HG02981 (cell line): Measurements from ENCODE around the gene CA5A.

Source experiments
- ATAC-seq: cut with Tn5 transposase; IDR thresholded peaks from one replicate; pipeline ENCODE4 v1.9.1; 2021; ENCODE audit warnings: mild to moderate bottlenecking, moderate library complexity; ENCODE audit not compliant: unreplicated experiment

CA5A gene

GRCh38 chr16:87964049-87964659 is 27.8 kb upstream of the CA5A start:
- ATAC-seq: no peak

DNA sequence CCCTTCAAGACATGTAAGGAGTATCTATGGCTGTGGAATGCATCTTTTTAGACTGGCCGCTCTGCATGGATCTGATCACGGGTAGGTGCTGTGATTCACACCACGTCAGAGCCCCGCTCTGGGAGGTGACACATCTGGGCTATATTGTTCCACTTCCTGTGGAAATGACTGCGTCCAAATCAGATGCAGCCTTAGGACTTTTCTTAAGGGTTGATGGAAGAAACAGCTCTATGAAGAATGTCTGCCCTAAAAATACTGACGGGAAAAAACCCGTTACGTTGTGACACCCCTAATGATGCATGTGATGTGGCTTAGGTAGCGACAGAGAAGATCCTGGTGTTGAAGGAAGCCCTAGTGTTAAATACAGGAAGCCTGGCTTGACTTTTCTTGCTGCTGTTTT is 27.1 kb upstream of the CA5A start:
- ATAC-seq: no peak

GRCh38 chr16:87961623-87962022 is 25.3 kb upstream of the CA5A start:
- ATAC-seq: no peak

GRCh38 chr16:87960852-87961251 is 24.5 kb upstream of the CA5A start:
- no peak for ATAC-seq

GRCh38 chr16:87960296-87960695 is 24.0 kb upstream of the CA5A start:
- no peak for ATAC-seq

DNA sequence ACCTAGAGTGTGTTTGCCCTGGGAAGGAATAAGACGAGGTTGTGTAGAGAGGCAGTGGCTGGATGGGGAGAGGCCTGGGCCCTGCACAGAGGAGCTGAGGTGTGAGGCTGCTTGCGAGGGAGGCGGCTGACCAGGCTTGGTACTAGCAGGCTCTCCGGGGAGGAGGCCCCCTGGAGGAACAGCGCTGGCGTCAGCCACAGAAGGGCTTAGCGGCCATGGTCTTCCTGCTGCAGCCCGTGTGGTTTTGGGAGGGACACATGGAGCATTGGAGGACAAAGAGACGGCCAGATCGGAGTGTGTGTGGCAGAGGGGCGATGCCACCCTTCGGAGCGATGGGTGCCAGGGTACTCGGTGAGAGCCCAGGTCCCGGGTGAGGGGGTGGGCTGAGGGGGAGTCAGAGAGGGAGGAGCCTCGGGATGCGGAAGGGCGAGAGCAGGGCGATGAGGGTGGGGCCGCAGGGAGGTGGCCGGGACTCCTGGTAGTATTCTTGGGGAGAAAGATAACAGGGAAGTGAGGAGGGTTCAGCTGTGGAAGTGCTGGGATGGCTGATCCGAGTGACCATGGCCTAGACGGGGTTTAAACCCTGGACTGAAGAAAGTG is 23.2 kb upstream of the CA5A start:
- no peak for ATAC-seq

DNA sequence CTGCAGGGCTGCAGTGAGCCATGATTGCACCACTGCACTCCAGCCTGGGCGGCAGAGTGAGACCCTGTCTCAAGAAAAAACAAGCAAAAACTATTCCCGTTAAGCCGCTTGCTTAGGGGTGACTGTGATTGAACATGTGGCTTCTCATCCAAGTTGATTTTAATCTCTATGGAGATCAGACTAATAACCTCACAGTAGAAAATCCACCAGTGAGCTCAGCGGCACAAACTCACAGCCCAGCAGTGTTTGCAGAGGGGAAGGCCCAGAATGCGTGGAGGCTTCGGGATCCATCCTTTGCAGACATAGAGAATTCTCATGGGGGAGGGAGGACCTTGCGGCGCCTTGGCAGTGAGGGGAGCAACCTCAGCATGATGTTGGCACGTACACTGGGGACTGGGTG is 22.3 kb upstream of the CA5A start:
- ATAC-seq: no peak

GRCh38 chr16:87957296-87958094 is 21.2 kb upstream of the CA5A start:
- no peak for ATAC-seq

GRCh38 chr16:87956365-87957231 is 20.3 kb upstream of the CA5A start:
- ATAC-seq: no peak

DNA sequence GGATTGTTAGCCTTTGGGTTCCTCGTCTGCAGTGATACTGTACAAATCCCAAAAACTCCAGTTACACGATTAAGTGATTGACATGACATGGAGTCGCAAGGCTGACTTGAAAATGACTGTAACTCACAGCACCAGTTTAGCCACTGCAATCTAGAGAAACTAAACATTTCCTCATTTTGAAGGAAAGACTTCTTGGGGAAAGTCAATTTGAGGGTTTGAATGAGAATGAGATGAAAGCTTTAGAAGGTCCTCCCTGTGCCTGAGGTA is 19.7 kb upstream of the CA5A start:
- no peak for ATAC-seq

GRCh38 chr16:87955302-87956097 is 19.2 kb upstream of the CA5A start:
- no peak for ATAC-seq

- no peak for ATAC-seq
Measured at GRCh38 chr16:87954826-87955225, 18.5 kb upstream of the CA5A start.

GRCh38 chr16:87954361-87954760 is 18.0 kb upstream of the CA5A start:
- ATAC-seq: no peak

GRCh38 chr16:87953308-87954215 is 17.2 kb upstream of the CA5A start:
- ATAC-seq: no peak

DNA sequence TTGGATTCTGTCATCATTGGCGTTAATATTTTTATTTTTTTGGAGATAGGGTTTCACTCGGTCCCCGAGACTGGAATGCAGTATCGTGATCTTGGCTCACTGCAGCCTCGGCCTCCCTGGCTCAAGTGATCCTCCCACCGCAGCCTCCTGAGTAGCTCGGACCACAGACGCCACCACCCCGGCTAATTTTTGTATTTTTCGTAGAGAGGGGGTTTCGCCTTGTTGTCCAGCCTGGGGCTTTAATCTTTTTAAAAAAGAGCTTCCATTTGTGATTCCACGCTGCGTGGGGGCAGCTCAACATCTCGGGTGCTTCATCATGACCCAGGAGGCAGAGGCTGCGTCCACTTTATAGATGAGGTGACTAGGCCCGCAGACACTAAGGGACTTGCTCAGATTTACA is 16.4 kb upstream of the CA5A start:
- ATAC-seq: no peak

- no peak for ATAC-seq
Measured at GRCh38 chr16:87951552-87952538, 15.5 kb upstream of the CA5A start.

GRCh38 chr16:87950765-87951551 is 14.6 kb upstream of the CA5A start, which contains the start of gene BANP:
TSS of gene BANP (plus strand) at chr16:87951434. CDS start at chr16:87975116, 23,682 bp downstream.
- ATAC-seq: peak; percentile 81
